ENCODE measurements around the gene CCDC117. TPM values are rescaled to one million over a fixed set of nuclear protein-coding genes. Genes with fewer than 3 reads are reported as not detected.

Gene CCDC117
- total RNA-seq, 4 donors from 2014 or later, result 16.8 to 25.6 (median 20.6) TPM

- 5 to 24% methylated on average over 7 to 18 of the region's 18 CpGs for whole genome bisulfite sequencing, 2 donors (ENCODE audit: low coverage in 1 of 2)
- Histone ChIP-seq H3K4me1 (peaks cover 8 to 29% (median 13%) of the 10 kb centered on the region in 4 donors), H3K27ac (peak overlapping the region; percentile 92 to 99 (median 96)), H3K36me3 (peaks cover 0 to 20% (median 8%) of the 10 kb centered on the region in 4 donors), H3K9me3 (no peaks in the 10 kb centered on the region), H3K4me3 (peak overlapping the region; percentile 24 to 93 (median 71)), H3K27me3 (no peaks in the 10 kb centered on the region)
- DNase-seq, result no peak
- in situ Hi-C loops (cut with MboI; ENCODE audit: low pct_ligation_motif_present in 1 of 4, low pct_unique_long_range_greater_than_20kb in 1 of 4, low sequenced_read_pairs in 3 of 4) (no loop called here), intact Hi-C loops (cut with DNase I; ENCODE audit: low total_unique reads) (no loop called here)
- no peak for TF ChIP-seq EP300 (IDR thresholded peaks at IDR 0.05; ENCODE audit: low read depth)
- no peak for TF ChIP-seq CTCF (IDR thresholded peaks at IDR 0.05)
- TF ChIP-seq POLR2AphosphoS5 (IDR thresholded peaks at IDR 0.05), result no peak
- no peak for TF ChIP-seq POLR2A (IDR thresholded peaks at IDR 0.05)
Measured at GRCh38 chr22:28741200-28741784, 31.2 kb upstream of the CCDC117 start.

- H3K9me3 ChIP-seq, result no peaks in the 10 kb centered on the region
- WGBS, 2 donors (ENCODE audit: low coverage in 1 of 2), result 0% methylated on average over 3 to 47 of the region's 54 CpGs
- H3K4me3 ChIP-seq, result peak within 1 kb of the TSS; percentile 61 to 98 (median 87)
- TF ChIP-seq EP300 (IDR thresholded peaks at IDR 0.05; ENCODE audit: low read depth), result no peak
- TF ChIP-seq POLR2AphosphoS5 (IDR thresholded peaks at IDR 0.05), result peak; percentile 49 to 80 (median 75)
- no peak for TF ChIP-seq CTCF (IDR thresholded peaks at IDR 0.05)
- TF ChIP-seq POLR2A (IDR thresholded peaks at IDR 0.05), result peak; percentile 88
- DNase-seq, result peak; percentile 98
- intact Hi-C loops (cut with DNase I; ENCODE audit: low total_unique reads) (no loop called here), in situ Hi-C loops (cut with MboI; ENCODE audit: low pct_ligation_motif_present in 1 of 4, low pct_unique_long_range_greater_than_20kb in 1 of 4, low sequenced_read_pairs in 3 of 4) (no loop called here)
- no peaks in the 10 kb centered on the region for H3K27me3 ChIP-seq
- H3K4me1 ChIP-seq, result peaks cover 8 to 29% (median 13%) of the 10 kb centered on the region in 4 donors
- H3K36me3 ChIP-seq, result peaks cover 0 to 21% (median 10%) of the 10 kb centered on the region in 4 donors
- peak within 1 kb of the TSS; percentile 92 to 99 (median 96) for H3K27ac ChIP-seq
Measured at GRCh38 chr22:28741785-28742561, 30.5 kb upstream of the CCDC117 start, which contains the start of the genes CHEK2 and HSCB. CHEK2 (minus strand) TSS chr22:28741820; CDS start chr22:28734721, 7,099 bp downstream. HSCB (plus strand) TSS chr22:28742039; CDS start chr22:28742096, 57 bp downstream.

- TF ChIP-seq POLR2AphosphoS5 (IDR thresholded peaks at IDR 0.05) (no peak), POLR2A (IDR thresholded peaks at IDR 0.05) (no peak), CTCF (IDR thresholded peaks at IDR 0.05) (no peak), EP300 (IDR thresholded peaks at IDR 0.05; ENCODE audit: low read depth) (no peak)
- in situ Hi-C loops (cut with MboI; ENCODE audit: low pct_ligation_motif_present in 1 of 4, low pct_unique_long_range_greater_than_20kb in 1 of 4, low sequenced_read_pairs in 3 of 4), result no loop called here
- no peak for DNase-seq
Measured at GRCh38 chr22:28742562-28742962, 29.9 kb upstream of the CCDC117 start.

GRCh38 chr22:28743852-28744251 lies 28.6 kb upstream of the CCDC117 start:
- intact Hi-C loops (cut with DNase I; ENCODE audit: low total_unique reads) (no loop called here), in situ Hi-C loops (cut with MboI; ENCODE audit: low pct_ligation_motif_present in 1 of 4, low pct_unique_long_range_greater_than_20kb in 1 of 4, low sequenced_read_pairs in 3 of 4) (no loop called here)
- no peak for DNase-seq
- Histone ChIP-seq H3K36me3 (peaks cover 0 to 30% (median 13%) of the 10 kb centered on the region in 4 donors), H3K9me3 (no peaks in the 10 kb centered on the region), H3K4me1 (peaks cover 8 to 23% (median 13%) of the 10 kb centered on the region in 4 donors), H3K27ac (no peak overlapping the region), H3K27me3 (no peaks in the 10 kb centered on the region), H3K4me3 (no peak overlapping the region)
- no peak for TF ChIP-seq POLR2AphosphoS5 (IDR thresholded peaks at IDR 0.05)
- TF ChIP-seq POLR2A (IDR thresholded peaks at IDR 0.05), result no peak
- WGBS, 2 donors (ENCODE audit: low coverage in 1 of 2), result 94% methylated on average over 3 of the region's 3 CpGs; no CpG with 5 or more reads in 1 of the 2 donors

More at GRCh38 chr22:28742562-28742962, 29.9 kb upstream of the CCDC117 start:
- Histone ChIP-seq H3K9me3 (no peaks in the 10 kb centered on the region), H3K4me1 (peaks cover 8 to 28% (median 13%) of the 10 kb centered on the region in 4 donors), H3K27ac (peak overlapping the region; percentile 92 to 99 (median 96)), H3K4me3 (peak overlapping the region; percentile 61 to 98 (median 87)), H3K36me3 (peaks cover 0 to 24% (median 10%) of the 10 kb centered on the region in 4 donors), H3K27me3 (no peaks in the 10 kb centered on the region)
- intact Hi-C loops (cut with DNase I; ENCODE audit: low total_unique reads), result no loop called here
- 2 to 4% methylated on average over 7 to 10 of the region's 10 CpGs for WGBS, 2 donors (ENCODE audit: low coverage in 1 of 2)
